ENCODE results near the gene PRELID2. TPM values are rescaled to one million over a fixed set of nuclear protein-coding genes. Genes with fewer than 3 reads are reported as not detected.

Gene PRELID2
- total and polyA plus RNA-seq, 2 donors from 2014 or later, result 3.8 to 12.1 TPM

- Histone ChIP-seq H3K27me3 (ENCODE audit: control insufficient read depth, insufficient read depth, low read length) (no peaks in the 10 kb centered on the region), H3K4me3 (ENCODE audit: low read length in 3 of 3) (no peak overlapping the region), H3K9ac (ENCODE audit: low read length in 3 of 3) (no peak overlapping the region), H3K36me3 (ENCODE audit: control insufficient read depth in 2 of 3, insufficient read depth in 3 of 3, low read length in 3 of 3) (no peaks in the 10 kb centered on the region), H3K4me1 (ENCODE audit: control insufficient read depth in 2 of 3, insufficient read depth in 2 of 3, low read depth in 1 of 3, low read length in 3 of 3) (no peaks in the 10 kb centered on the region), H3K9me3 (ENCODE audit: control insufficient read depth in 2 of 3, insufficient read depth in 1 of 3, low read length in 3 of 3) (no peaks in the 10 kb centered on the region), H3K27ac (ENCODE audit: low read depth in 2 of 2, low read length in 2 of 2) (no peak overlapping the region)
- TF ChIP-seq CTCF (IDR thresholded peaks at IDR 0.05; ENCODE audit: borderline replicate concordance, extremely low read depth, insufficient read depth), result no peak
- DNase-seq (no peak), FAIRE-seq (no peak)
- intact Hi-C loops (cut with DNase I), result no loop called here
These were observed 47.6 kb downstream of the PRELID2 start for GRCh38 chr5:145787507-145787906.

GRCh38 chr5:145787001-145787400, 48.1 kb downstream of the PRELID2 start:
- TF ChIP-seq CTCF (IDR thresholded peaks at IDR 0.05; ENCODE audit: borderline replicate concordance, extremely low read depth, insufficient read depth), result no peak
- intact Hi-C loops (cut with DNase I), result no loop called here
- Histone ChIP-seq H3K36me3 (ENCODE audit: control insufficient read depth in 2 of 3, insufficient read depth in 3 of 3, low read length in 3 of 3) (no peaks in the 10 kb centered on the region), H3K4me1 (ENCODE audit: control insufficient read depth in 2 of 3, insufficient read depth in 2 of 3, low read depth in 1 of 3, low read length in 3 of 3) (no peaks in the 10 kb centered on the region), H3K4me3 (ENCODE audit: low read length in 3 of 3) (no peak overlapping the region), H3K27ac (ENCODE audit: low read depth in 2 of 2, low read length in 2 of 2) (no peak overlapping the region), H3K9me3 (ENCODE audit: control insufficient read depth in 2 of 3, insufficient read depth in 1 of 3, low read length in 3 of 3) (no peaks in the 10 kb centered on the region), H3K27me3 (ENCODE audit: control insufficient read depth, insufficient read depth, low read length) (no peaks in the 10 kb centered on the region), H3K9ac (ENCODE audit: low read length in 3 of 3) (no peak overlapping the region)
- no peak for FAIRE-seq
- no peak for DNase-seq

- Histone ChIP-seq H3K4me3 (ENCODE audit: low read length in 3 of 3) (no peak overlapping the region), H3K27ac (ENCODE audit: low read depth in 2 of 2, low read length in 2 of 2) (no peak overlapping the region), H3K9me3 (ENCODE audit: control insufficient read depth in 2 of 3, insufficient read depth in 1 of 3, low read length in 3 of 3) (no peaks in the 10 kb centered on the region), H3K27me3 (ENCODE audit: control insufficient read depth, insufficient read depth, low read length) (no peaks in the 10 kb centered on the region), H3K4me1 (ENCODE audit: control insufficient read depth in 2 of 3, insufficient read depth in 2 of 3, low read depth in 1 of 3, low read length in 3 of 3) (no peaks in the 10 kb centered on the region), H3K9ac (ENCODE audit: low read length in 3 of 3) (no peak overlapping the region), H3K36me3 (ENCODE audit: control insufficient read depth in 2 of 3, insufficient read depth in 3 of 3, low read length in 3 of 3) (no peaks in the 10 kb centered on the region)
- no peak for TF ChIP-seq CTCF (IDR thresholded peaks at IDR 0.05; ENCODE audit: borderline replicate concordance, extremely low read depth, insufficient read depth)
- peak in 4 of 5 donors; percentile 32 to 50 (median 34) for DNase-seq
- FAIRE-seq, result no peak
- intact Hi-C loops (cut with DNase I), result no loop called here
These were observed 54.2 kb downstream of the PRELID2 start for GRCh38 chr5:145780982-145781381.
